ENCODE data around the gene S100A4.
A peak's percentile ranks its signal among the peaks of the same experiment; 100 is the strongest.

S100A4 gene

GRCh38 chr1:153503766-153504165 is 41.8 kb downstream of the S100A4 start:
- no peak for DNase-seq

- no peak for DNase-seq
These were observed 46.9 kb downstream of the S100A4 start for GRCh38 chr1:153498746-153499145.

- DNase-seq = no peak
These were observed 50.1 kb downstream of the S100A4 start for GRCh38 chr1:153495536-153495935.

- peak; percentile 79 for DNase-seq
These were observed 50.5 kb downstream of the S100A4 start for GRCh38 chr1:153494976-153495535.
